ENCODE data around the gene COL18A1.

Gene COL18A1

GRCh38 chr21:45451771-45452182, 46.8 kb downstream of the COL18A1 start:
- no peak for DNase-seq (ENCODE audit: extremely low spot score)
- CTCF ChIA-PET, result interaction anchor here (0.8 kb wide), 1 partner anchor 314 kb away, joined by 3 read pairs; no protein-coding TSS in a partner anchor
- TF ChIP-seq CTCF (IDR thresholded peaks at IDR 0.05; ENCODE audit: control extremely low read depth, extremely low read depth, low read depth, missing control alignments), result no peak
- POLR2A ChIA-PET, result no interaction called here

- CTCF ChIA-PET, result interaction anchor here (1.0 kb wide), 1 partner anchor 315 kb away, joined by 3 read pairs; no protein-coding TSS in a partner anchor
- no peak for DNase-seq (ENCODE audit: extremely low spot score)
- POLR2A ChIA-PET, result no interaction called here
- TF ChIP-seq CTCF (IDR thresholded peaks at IDR 0.05; ENCODE audit: control extremely low read depth, extremely low read depth, low read depth, missing control alignments), result no peak
Observed at GRCh38 chr21:45452696-45453307, 47.8 kb downstream of the COL18A1 start.

GRCh38 chr21:45453308-45453950, 48.5 kb downstream of the COL18A1 start:
- CTCF ChIA-PET, result interaction anchor here (1.0 kb wide), 1 partner anchor 315 kb away, joined by 3 read pairs; no protein-coding TSS in a partner anchor
- POLR2A ChIA-PET, result no interaction called here
- no peak for DNase-seq (ENCODE audit: extremely low spot score)
- no peak for TF ChIP-seq CTCF (IDR thresholded peaks at IDR 0.05; ENCODE audit: control extremely low read depth, extremely low read depth, low read depth, missing control alignments)

- POLR2A ChIA-PET, result no interaction called here
Observed at GRCh38 chr21:45454060-45454925, 49.3 kb downstream of the COL18A1 start.

GRCh38 chr21:45454926-45455673, 50.1 kb downstream of the COL18A1 start:
- ChIA-PET CTCF (no interaction called here), POLR2A (no interaction called here)
- no peak for TF ChIP-seq CTCF (IDR thresholded peaks at IDR 0.05; ENCODE audit: control extremely low read depth, extremely low read depth, low read depth, missing control alignments)
- DNase-seq (ENCODE audit: extremely low spot score), result no peak

More at GRCh38 chr21:45454060-45454925, 49.3 kb downstream of the COL18A1 start:
- CTCF ChIA-PET, result no interaction called here
- no peak for DNase-seq (ENCODE audit: extremely low spot score)
- no peak for TF ChIP-seq CTCF (IDR thresholded peaks at IDR 0.05; ENCODE audit: control extremely low read depth, extremely low read depth, low read depth, missing control alignments)

Data from GM10248 (cell line).